Measurements from ENCODE around the gene CLIP1. TPM values are rescaled to one million over a fixed set of nuclear protein-coding genes. Genes with fewer than 3 reads are reported as not detected.

CLIP1 gene
- polyA plus RNA-seq, 1 of the 3 experiments (the other 2 are of a cell fraction): 33.9 TPM

DNA sequence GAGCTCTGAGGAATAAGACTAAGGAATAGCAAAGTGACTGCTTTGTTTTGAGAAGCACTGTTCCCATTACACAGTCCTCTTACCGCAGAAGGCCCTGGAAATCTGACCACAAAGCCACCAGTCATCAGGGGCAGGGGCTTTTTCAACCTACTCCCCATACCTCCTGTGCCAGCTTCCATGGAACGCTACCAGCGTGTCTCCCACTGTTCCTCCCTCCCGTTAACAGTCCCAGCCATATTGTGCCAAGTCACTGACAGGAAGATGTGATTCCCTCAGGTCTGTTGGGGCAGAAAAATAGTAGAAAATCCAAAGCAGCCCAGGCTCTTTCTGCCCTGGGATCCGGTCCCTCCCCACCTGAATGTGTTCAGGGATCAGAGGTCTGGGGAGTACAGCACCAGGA is 109.5 kb downstream of the CLIP1 start:
- CTCF ChIA-PET: interaction anchor here (1.7 kb wide), 1 partner anchor 10 kb away, joined by 9 read pairs; no protein-coding TSS in a partner anchor

DNA sequence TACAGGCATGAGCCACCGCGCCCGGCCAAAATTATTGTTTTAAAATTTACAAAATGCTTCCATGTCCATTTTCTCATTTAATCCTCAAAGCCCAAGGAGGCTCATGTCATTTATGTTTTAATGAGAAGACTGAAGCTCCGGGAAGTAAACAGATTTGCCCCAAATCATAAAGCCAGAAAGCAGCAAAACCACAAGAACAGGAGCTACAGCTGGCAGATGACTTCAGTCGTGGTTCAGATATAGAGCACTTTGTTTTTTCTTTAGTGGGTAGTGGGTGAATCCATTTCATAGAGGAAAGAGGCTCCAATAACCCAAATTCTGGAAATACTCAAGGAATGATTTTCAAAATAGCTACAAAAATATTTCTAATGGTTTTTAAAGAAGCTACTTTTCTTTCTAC is 110.8 kb downstream of the CLIP1 start:
- Histone ChIP-seq H3K4me2 (no peak overlapping the region), H3K36me3 (replicated peaks in 1 of 2; ENCODE audit: control insufficient read depth in 1 of 2, insufficient read depth in 2 of 2, low read length in 1 of 2) (peaks cover 24 to 27% of the 10 kb centered on the region in 2 experiments), H3K27me3 (ENCODE audit: insufficient read depth) (no peaks in the 10 kb centered on the region), H4K20me1 (ENCODE audit: insufficient read depth) (no peaks in the 10 kb centered on the region), H3K27ac (ENCODE audit: low read depth in 2 of 2, low read length in 1 of 2) (no peak overlapping the region), H3K4me1 (ENCODE audit: control insufficient read depth in 1 of 2, insufficient read depth in 2 of 2, low read depth in 1 of 2, low read length in 1 of 2) (peaks cover 11 to 14% of the 10 kb centered on the region in 2 experiments; a peak in 3 of 4 replicates), H3F3A (replicated peaks; ENCODE audit: insufficient read depth) (peaks cover 21% of the 10 kb centered on the region), H2AFZ (ENCODE audit: low read depth) (no peak overlapping the region), H3K9ac (no peak overlapping the region), H3K79me2 (ENCODE audit: insufficient read depth) (no peaks in the 10 kb centered on the region), H3K4me3 (ENCODE audit: low read depth in 2 of 2, low read length in 1 of 2) (no peak overlapping the region), H3K9me2 (no peaks in the 10 kb centered on the region), H3K9me3 (no peaks in the 10 kb centered on the region)
- ChIA-PET CTCF (interaction anchor here (0.8 to 1.7 kb wide), 7 partner anchors 11 to 188 kb away, joined by 3 to 9 read pairs (median 3); partner anchors contain the start of gene CLIP1), POLR2A (no interaction called here)
- DNase-seq: no peak
- TF ChIP-seq TAF1 (IDR thresholded peaks at IDR 0.05; ENCODE audit: borderline replicate concordance, low read depth, low read length): no peak
- TF ChIP-seq GABPA (IDR thresholded peaks at IDR 0.05; ENCODE audit: low read depth): no peak
- TF ChIP-seq JUND (IDR thresholded peaks at IDR 0.05): no peak
- TF ChIP-seq SIN3A (IDR thresholded peaks at IDR 0.05; ENCODE audit: borderline replicate concordance, low read depth, low read length): no peak
- TF ChIP-seq NFIC (IDR thresholded peaks at IDR 0.05; ENCODE audit: borderline replicate concordance): no peak
- no peak for TF ChIP-seq FOXM1 (IDR thresholded peaks at IDR 0.05; ENCODE audit: low read depth)
- TF ChIP-seq NRF1 (IDR thresholded peaks at IDR 0.05; ENCODE audit: low read depth, low read length): no peak
- no peak for TF ChIP-seq YY1 (IDR thresholded peaks at IDR 0.05; ENCODE audit: low read depth)
- TF ChIP-seq POLR2AphosphoS5 (IDR thresholded peaks at IDR 0.05; ENCODE audit: low read depth, low read length): no peak
- TF ChIP-seq, protein P1, sequence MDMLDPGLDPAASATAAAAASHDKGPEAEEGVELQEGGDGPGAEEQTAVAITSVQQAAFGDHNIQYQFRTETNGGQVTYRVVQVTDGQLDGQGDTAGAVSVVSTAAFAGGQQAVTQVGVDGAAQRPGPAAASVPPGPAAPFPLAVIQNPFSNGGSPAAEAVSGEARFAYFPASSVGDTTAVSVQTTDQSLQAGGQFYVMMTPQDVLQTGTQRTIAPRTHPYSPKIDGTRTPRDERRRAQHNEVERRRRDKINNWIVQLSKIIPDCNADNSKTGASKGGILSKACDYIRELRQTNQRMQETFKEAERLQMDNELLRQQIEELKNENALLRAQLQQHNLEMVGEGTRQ (IDR thresholded peaks at IDR 0.05; ENCODE audit: borderline replicate concordance, low read depth, low read length): no peak
- no peak for TF ChIP-seq TCF12 (IDR thresholded peaks at IDR 0.05)
- TF ChIP-seq, protein P2, sequence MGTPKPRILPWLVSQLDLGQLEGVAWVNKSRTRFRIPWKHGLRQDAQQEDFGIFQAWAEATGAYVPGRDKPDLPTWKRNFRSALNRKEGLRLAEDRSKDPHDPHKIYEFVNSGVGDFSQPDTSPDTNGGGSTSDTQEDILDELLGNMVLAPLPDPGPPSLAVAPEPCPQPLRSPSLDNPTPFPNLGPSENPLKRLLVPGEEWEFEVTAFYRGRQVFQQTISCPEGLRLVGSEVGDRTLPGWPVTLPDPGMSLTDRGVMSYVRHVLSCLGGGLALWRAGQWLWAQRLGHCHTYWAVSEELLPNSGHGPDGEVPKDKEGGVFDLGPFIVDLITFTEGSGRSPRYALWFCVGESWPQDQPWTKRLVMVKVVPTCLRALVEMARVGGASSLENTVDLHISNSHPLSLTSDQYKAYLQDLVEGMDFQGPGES (IDR thresholded peaks at IDR 0.05; ENCODE audit: low read depth, low read length): no peak
- no peak for TF ChIP-seq FOXJ3 (CRISPR knock-in tag; IDR thresholded peaks at IDR 0.05)
- WGBS (ENCODE audit: low lambda C conversion rate): 91% methylated on average over 5 of the region's 5 CpGs

More for the DNA sequence above, 109.5 kb downstream of the CLIP1 start:
- Histone ChIP-seq H3K9me2 (no peaks in the 10 kb centered on the region), H3K36me3 (replicated peaks in 1 of 2; ENCODE audit: control insufficient read depth in 1 of 2, insufficient read depth in 2 of 2, low read length in 1 of 2) (peaks cover 20 to 31% of the 10 kb centered on the region in 2 experiments), H3K4me3 (ENCODE audit: low read depth in 2 of 2, low read length in 1 of 2) (no peak overlapping the region), H3F3A (replicated peaks; ENCODE audit: insufficient read depth) (peaks cover 20% of the 10 kb centered on the region), H3K4me2 (no peak overlapping the region), H3K79me2 (ENCODE audit: insufficient read depth) (no peaks in the 10 kb centered on the region), H3K27me3 (ENCODE audit: insufficient read depth) (no peaks in the 10 kb centered on the region), H3K4me1 (ENCODE audit: control insufficient read depth in 1 of 2, insufficient read depth in 2 of 2, low read depth in 1 of 2, low read length in 1 of 2) (peaks cover 11 to 14% of the 10 kb centered on the region in 2 experiments; a peak in 3 of 4 replicates), H3K9ac (no peak overlapping the region), H2AFZ (ENCODE audit: low read depth) (no peak overlapping the region), H3K9me3 (no peaks in the 10 kb centered on the region), H3K27ac (ENCODE audit: low read depth in 2 of 2, low read length in 1 of 2) (no peak overlapping the region), H4K20me1 (ENCODE audit: insufficient read depth) (no peaks in the 10 kb centered on the region)
- POLR2A ChIA-PET: interaction anchor here (0.5 kb wide), 1 partner anchor 516 kb away, joined by 3 read pairs; no protein-coding TSS in a partner anchor
- no peak for DNase-seq
- no peak for TF ChIP-seq RXRA (IDR thresholded peaks at IDR 0.05; ENCODE audit: borderline replicate concordance, low read depth)
- no peak for TF ChIP-seq GABPA (IDR thresholded peaks at IDR 0.05; ENCODE audit: low read depth)
- 96% methylated on average over 5 of the region's 5 CpGs for WGBS (ENCODE audit: low lambda C conversion rate)
